Endodermal cell (in vitro differentiated cells): ENCODE results near the gene TGFB1. TPM values are rescaled to one million over a fixed set of nuclear protein-coding genes. Genes with fewer than 3 reads are reported as not detected.

Source experiments
- DNase-seq: peaks from one replicate; pipeline ENCODE4 v3.0.0-alpha.2; 2017
- H3K27ac ChIP-seq: 2 replicates; pipeline ENCODE4 v1.5.1; 2013; ENCODE audit warnings: mild to moderate bottlenecking, low read depth, low read length, moderate library complexity
- H3K27me3 ChIP-seq: 2 replicates; pipeline ENCODE4 v1.6.1; 2013; ENCODE audit warnings: mild to moderate bottlenecking, low read length, moderate library complexity; ENCODE audit not compliant: insufficient read depth, control insufficient read depth, poor library complexity, severe bottlenecking
- H3K36me3 ChIP-seq: 2 replicates; pipeline ENCODE4 v1.7.0; 2013; ENCODE audit warnings: mild to moderate bottlenecking, low read length, moderate library complexity; ENCODE audit not compliant: control insufficient read depth, insufficient read depth
- H3K4me1 ChIP-seq: one replicate; pipeline ENCODE4 v1.7.0; 2013; ENCODE audit warnings: low read length; ENCODE audit not compliant: control insufficient read depth, insufficient read depth
- H3K4me3 ChIP-seq: 2 replicates; pipeline ENCODE4 v1.5.1; 2013; ENCODE audit warnings: mild to moderate bottlenecking, low read length, moderate library complexity
- H3K9ac ChIP-seq: 2 replicates; pipeline ENCODE4 v1.6.1; 2013; ENCODE audit warnings: mild to moderate bottlenecking, low read length, moderate library complexity; ENCODE audit not compliant: poor library complexity, severe bottlenecking; ENCODE audit errors: extremely low read depth
- H3K9me3 ChIP-seq: 2 replicates; pipeline ENCODE4 v1.6.1; 2013; ENCODE audit warnings: mild to moderate bottlenecking, low read length, moderate library complexity; ENCODE audit not compliant: control insufficient read depth
- H3K27ac Mint-ChIP-seq: 2 replicates; pipeline ENCODE4 v1.8.0; 2020; ENCODE audit warnings: mixed read lengths
- H3K27me3 Mint-ChIP-seq: 2 replicates; pipeline ENCODE4 v1.8.0; 2021; ENCODE audit warnings: mild to moderate bottlenecking, mixed read lengths; ENCODE audit not compliant: insufficient read depth
- H3K36me3 Mint-ChIP-seq: 2 replicates; pipeline ENCODE4 v1.8.0; 2020; ENCODE audit warnings: low read depth, mixed read lengths
- H3K4me1 Mint-ChIP-seq: 2 replicates; pipeline ENCODE4 v1.8.0; 2020; ENCODE audit warnings: mixed read lengths
- H3K4me3 Mint-ChIP-seq: 2 replicates; pipeline ENCODE4 v1.8.0; 2020; ENCODE audit warnings: mild to moderate bottlenecking, moderate library complexity, mixed read lengths
- H3K9me3 Mint-ChIP-seq: 2 replicates; pipeline ENCODE4 v1.8.0; 2020; ENCODE audit warnings: mild to moderate bottlenecking, mixed read lengths
- CTCF ChIP-seq: fragments of 200-600 bp; sonication (generic); conservative IDR thresholded peaks from 2 replicates; pipeline ENCODE4 v1.5.0; 2021; ENCODE audit warnings: antibody characterized with exemption, mild to moderate bottlenecking
- WGBS, 2 experiments: methylation state at CpG; one replicate each; pipeline versions ENCODE4 v1.1.5 to v1.1.7; 2013; ENCODE audit warnings: missing lambda C conversion rate in 2 of 2, mixed read lengths in 1 of 2; ENCODE audit not compliant: insufficient coverage in 1 of 2, insufficient read length in 1 of 2; 5-methylcytosine and 5-hydroxymethylcytosine counted together
- total RNA-seq, 2 donors: library from RNA; stranded (reverse); fragmentation: NEBNext Ultra II Directional in 1 of 2; extraction: Animal tissue kit (Norgen Biotek cat#: 25700) in 1 of 2; gene quantifications; 2 replicates in 1 of 2; 3 replicates in 1 of 2; pipeline ENCODE4 v1.2.1, GENCODE V29; 2021

The TGFB1 gene
- total RNA-seq, 2 donors from 2014 or later, result 56.3 to 60.1 TPM

GRCh38 chr19:41367848-41368301, 14.2 kb upstream of the TGFB1 start:
- no peaks in the 10 kb centered on the region for H3K27me3 ChIP-seq
- no peak overlapping the region for H3K9ac ChIP-seq
- TF ChIP-seq CTCF, result no peak
- H3K4me3 ChIP-seq, result no peak overlapping the region
- no peaks in the 10 kb centered on the region for H3K9me3 Mint-ChIP-seq
- no peaks in the 10 kb centered on the region for H3K36me3 ChIP-seq
- no peak overlapping the region for H3K4me3 Mint-ChIP-seq
- no peaks in the 10 kb centered on the region for H3K4me1 ChIP-seq
- H3K9me3 ChIP-seq, result no peaks in the 10 kb centered on the region
- no peak overlapping the region for H3K27ac Mint-ChIP-seq
- H3K27ac ChIP-seq, result no peak overlapping the region
- DNase-seq, result no peak
- no peaks in the 10 kb centered on the region for H3K27me3 Mint-ChIP-seq
- peaks cover 14% of the 10 kb centered on the region for H3K36me3 Mint-ChIP-seq
- no peaks in the 10 kb centered on the region for H3K4me1 Mint-ChIP-seq
- WGBS, 2 experiments, result 88 to 91% methylated on average over 5 to 6 of the region's 6 CpGs

DNA sequence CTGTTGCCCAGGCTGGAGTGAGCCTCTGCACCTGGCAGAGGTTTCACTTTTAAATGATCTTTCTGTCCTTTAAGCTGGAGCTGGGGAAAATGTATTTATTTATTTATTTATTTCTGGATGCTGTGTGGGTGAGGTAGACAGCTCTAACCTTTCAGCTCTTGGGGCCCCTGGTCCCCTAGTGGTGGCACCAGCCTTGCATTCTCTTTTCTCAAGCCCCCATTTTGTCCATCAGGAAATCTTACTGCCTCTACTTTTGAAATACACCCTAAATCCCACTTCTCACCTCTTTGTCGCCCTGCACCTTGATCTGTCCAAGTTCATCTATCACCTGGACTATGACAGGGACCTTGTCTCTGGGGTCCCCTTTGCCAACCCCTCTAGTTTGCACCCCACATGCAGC, 12.4 kb upstream of the TGFB1 start:
- Histone ChIP-seq H3K4me1 (no peaks in the 10 kb centered on the region), H3K9me3 (no peaks in the 10 kb centered on the region), H3K4me3 (no peak overlapping the region), H3K36me3 (no peaks in the 10 kb centered on the region), H3K27me3 (no peaks in the 10 kb centered on the region), H3K9ac (no peak overlapping the region), H3K27ac (no peak overlapping the region)
- Mint-ChIP-seq H3K27ac (peak overlapping the region; percentile 20), H3K4me3 (no peak overlapping the region), H3K36me3 (peaks cover 7% of the 10 kb centered on the region), H3K4me1 (no peaks in the 10 kb centered on the region), H3K9me3 (no peaks in the 10 kb centered on the region), H3K27me3 (no peaks in the 10 kb centered on the region)
- peak; percentile 68 for TF ChIP-seq CTCF
- DNase-seq, result peak; percentile 58
- WGBS, 2 experiments, result 88 to 91% methylated on average over 1 of the region's 1 CpG

GRCh38 chr19:41364524-41365391, 11.0 kb upstream of the TGFB1 start:
- Histone ChIP-seq H3K4me3 (peak overlapping the region; percentile 90), H3K9me3 (no peaks in the 10 kb centered on the region), H3K27me3 (no peaks in the 10 kb centered on the region), H3K4me1 (no peaks in the 10 kb centered on the region), H3K27ac (peak overlapping the region; percentile 98), H3K9ac (peak overlapping the region; percentile 96), H3K36me3 (no peaks in the 10 kb centered on the region)
- Mint-ChIP-seq H3K9me3 (no peaks in the 10 kb centered on the region), H3K27me3 (no peaks in the 10 kb centered on the region), H3K27ac (peak overlapping the region; percentile 98), H3K4me3 (peak overlapping the region; percentile 74), H3K36me3 (peaks cover 6% of the 10 kb centered on the region), H3K4me1 (no peaks in the 10 kb centered on the region)
- DNase-seq, result no peak
- WGBS, 2 experiments, result 81 to 90% methylated on average over 11 to 14 of the region's 14 CpGs
- TF ChIP-seq CTCF, result no peak
